ENCODE measurements around the gene RPS23.

GRCh38 chr5:82283893-82284292, 5.7 kb upstream of the RPS23 start:
- TF ChIP-seq POLR2AphosphoS5 (IDR thresholded peaks at IDR 0.05) (no peak), CTCF (IDR thresholded peaks at IDR 0.05) (no peak), POLR2A (IDR thresholded peaks at IDR 0.05) (no peak), EP300 (IDR thresholded peaks at IDR 0.05) (no peak)

Data from sigmoid colon (tissue), 4 donors.